CD8-positive, alpha-beta memory T cell (primary cell): ENCODE measurements around the gene KIFAP3. TPM values are rescaled to one million over a fixed set of nuclear protein-coding genes. Genes with fewer than 3 reads are reported as not detected.

Experiments used
- CTCF ChIA-PET: fragments of 350-600 bp; sonication (Branson Sonifier 250); formaldehyde crosslinking; loops from one replicate; lab custom pipeline; 2021; ENCODE audit warnings: antibody characterized with exemption; lab: Charles Lee
- POLR2A ChIA-PET: fragments of 350-600 bp; sonication (Branson Sonifier 250); formaldehyde crosslinking; loops from one replicate; lab custom pipeline; 2021; ENCODE audit warnings: antibody characterized with exemption; lab: Charles Lee
- DNase-seq, 5 donors: peaks; one replicate each; pipeline versions ENCODE4 v3.0.0 to v3.0.0-alpha.2; 2020 to 2022; ENCODE audit warnings: mixed read lengths in 1 of 5
- H3K27ac ChIP-seq: one replicate; pipeline ENCODE4 v1.7.0; 2013; ENCODE audit warnings: low read depth, mild to moderate bottlenecking, low read length, moderate library complexity
- H3K27me3 ChIP-seq: 2 replicates; pipeline ENCODE4 v1.7.0; 2013; ENCODE audit warnings: low read length, mild to moderate bottlenecking; ENCODE audit not compliant: insufficient read depth, poor library complexity, severe bottlenecking
- H3K36me3 ChIP-seq: 2 replicates; pipeline ENCODE4 v1.7.0; 2013; ENCODE audit warnings: mild to moderate bottlenecking, low read length, moderate library complexity; ENCODE audit not compliant: insufficient read depth
- H3K4me1 ChIP-seq: 2 replicates; pipeline ENCODE4 v1.7.0; 2013; ENCODE audit warnings: mild to moderate bottlenecking, low read length, moderate library complexity; ENCODE audit not compliant: insufficient read depth
- H3K4me3 ChIP-seq: 2 replicates; pipeline ENCODE4 v1.7.0; 2013; ENCODE audit warnings: mild to moderate bottlenecking, low read length
- H3K9me3 ChIP-seq: 2 replicates; pipeline ENCODE4 v1.7.0; 2013; ENCODE audit warnings: mild to moderate bottlenecking, low read length
- H3K27ac Mint-ChIP-seq, 8 donors: one replicate each; pipeline ENCODE4 v1.8.0; 2020 to 2021; ENCODE audit warnings: mixed read lengths in 8 of 8, mild to moderate bottlenecking in 6 of 8, inconsistent platforms in 3 of 8, moderate library complexity in 3 of 8
- H3K27me3 Mint-ChIP-seq, 2 donors: one replicate each; pipeline ENCODE4 v1.8.0; 2020 to 2021; ENCODE audit warnings: mixed read lengths in 2 of 2, mild to moderate bottlenecking in 1 of 2, moderate library complexity in 1 of 2
- H3K36me3 Mint-ChIP-seq, 3 donors: one replicate each; pipeline ENCODE4 v1.8.0; 2020 to 2021; ENCODE audit warnings: mixed read lengths in 3 of 3, inconsistent platforms in 1 of 3, mild to moderate bottlenecking in 1 of 3
- H3K4me1 Mint-ChIP-seq, 3 donors: one replicate each; pipeline ENCODE4 v1.8.0; 2020 to 2021; ENCODE audit warnings: mixed read lengths in 3 of 3, inconsistent platforms in 1 of 3, mild to moderate bottlenecking in 1 of 3
- H3K4me3 Mint-ChIP-seq, 7 donors: one replicate each; pipeline ENCODE4 v1.8.0; 2020 to 2021; ENCODE audit warnings: mixed read lengths in 7 of 7, mild to moderate bottlenecking in 6 of 7, moderate library complexity in 4 of 7, inconsistent platforms in 2 of 7
- H3K9me3 Mint-ChIP-seq, 5 donors: one replicate each; pipeline ENCODE4 v1.8.0; 2020 to 2022; ENCODE audit warnings: mixed read lengths in 5 of 5, mild to moderate bottlenecking in 3 of 5, moderate library complexity in 2 of 5, inconsistent platforms in 1 of 5
- polyA plus RNA-seq: library from polyadenylated mRNA; unstranded; fragments of 300-500 nt; fragmentation: Illumina TruSeq; gene quantifications from one replicate; pipeline ENCODE4 v1.2.3, GENCODE V29; 2021
- total RNA-seq, 2 experiments: library from RNA; stranded (reverse); gene quantifications; one replicate each; pipeline ENCODE4 v1.2.3, GENCODE V29; 2021

The KIFAP3 gene
- total and polyA plus RNA-seq, 3 experiments from 2014 or later = 17.4 to 23.8 (median 23.2) TPM

GRCh38 chr1:169891539-169891885, 183.0 kb downstream of the KIFAP3 start:
- Histone ChIP-seq H3K9me3 (no peaks in the 10 kb centered on the region), H3K36me3 (peaks cover 4% of the 10 kb centered on the region), H3K4me3 (peak overlapping the region; percentile 33), H3K27ac (no peak overlapping the region), H3K4me1 (peaks cover 32% of the 10 kb centered on the region), H3K27me3 (no peaks in the 10 kb centered on the region)
- H3K4me3 Mint-ChIP-seq = peak overlapping the region; percentile 61 to 91 (median 70)
- ChIA-PET CTCF (interaction anchor here (0.6 to 1.0 kb wide), 2 partner anchors 17 to 183 kb away, joined by 3 read pairs; partner anchors contain the start of gene KIFAP3), POLR2A (interaction anchor here (0.5 to 1.1 kb wide), 2 partner anchors 11 to 640 kb away, joined by 4 read pairs; no protein-coding TSS in a partner anchor)
- peaks cover 4% of the 10 kb centered on the region in 2 donors for H3K27me3 Mint-ChIP-seq
- H3K27ac Mint-ChIP-seq = peak overlapping the region; percentile 87 to 100 (median 92)
- DNase-seq = no peak
- H3K9me3 Mint-ChIP-seq = no peaks in the 10 kb centered on the region
- peaks cover 4 to 36% (median 5%) of the 10 kb centered on the region in 3 donors for H3K36me3 Mint-ChIP-seq
- peaks cover 52 to 66% (median 65%) of the 10 kb centered on the region in 3 donors for H3K4me1 Mint-ChIP-seq

GRCh38 chr1:169890761-169891538, 183.5 kb downstream of the KIFAP3 start:
- Histone ChIP-seq H3K4me3 (peak overlapping the region; percentile 33), H3K4me1 (peaks cover 32% of the 10 kb centered on the region), H3K27ac (peak overlapping the region; percentile 35), H3K9me3 (no peaks in the 10 kb centered on the region), H3K36me3 (peaks cover 7% of the 10 kb centered on the region), H3K27me3 (no peaks in the 10 kb centered on the region)
- CTCF ChIA-PET = interaction anchor here (0.6 to 1.0 kb wide), 2 partner anchors 18 to 183 kb away, joined by 3 read pairs; partner anchors contain the start of gene KIFAP3
- DNase-seq = peak; percentile 9 to 58 (median 40)
- Mint-ChIP-seq H3K4me1 (peaks cover 55 to 70% (median 70%) of the 10 kb centered on the region in 3 donors), H3K27me3 (no peaks in the 10 kb centered on the region), H3K4me3 (peak overlapping the region; percentile 61 to 91 (median 70)), H3K36me3 (peaks cover 4 to 41% (median 9%) of the 10 kb centered on the region in 3 donors), H3K9me3 (no peaks in the 10 kb centered on the region), H3K27ac (peak overlapping the region; percentile 87 to 100 (median 92))
- POLR2A ChIA-PET = interaction anchor here (0.5 to 1.1 kb wide), 2 partner anchors 12 to 640 kb away, joined by 4 read pairs; no protein-coding TSS in a partner anchor

- no peaks in the 10 kb centered on the region for H3K9me3 ChIP-seq
- H3K4me1 ChIP-seq = peaks cover 32% of the 10 kb centered on the region
- peaks cover 60 to 77% (median 76%) of the 10 kb centered on the region in 3 donors for H3K4me1 Mint-ChIP-seq
- CTCF ChIA-PET = no interaction called here
- H3K27ac Mint-ChIP-seq = peak overlapping the region; percentile 39 to 95 (median 88)
- H3K27ac ChIP-seq = no peak overlapping the region
- H3K27me3 ChIP-seq = no peaks in the 10 kb centered on the region
- POLR2A ChIA-PET = no interaction called here
- H3K36me3 Mint-ChIP-seq = peaks cover 4 to 51% (median 14%) of the 10 kb centered on the region in 3 donors
- peaks cover 15% of the 10 kb centered on the region for H3K36me3 ChIP-seq
- H3K9me3 Mint-ChIP-seq = no peaks in the 10 kb centered on the region
- peak overlapping the region in 1 of 7 donors; percentile 41 for H3K4me3 Mint-ChIP-seq
- H3K4me3 ChIP-seq = no peak overlapping the region
- H3K27me3 Mint-ChIP-seq = no peaks in the 10 kb centered on the region
- no peak for DNase-seq
Measured at GRCh38 chr1:169889871-169890270, 184.6 kb downstream of the KIFAP3 start.

DNA sequence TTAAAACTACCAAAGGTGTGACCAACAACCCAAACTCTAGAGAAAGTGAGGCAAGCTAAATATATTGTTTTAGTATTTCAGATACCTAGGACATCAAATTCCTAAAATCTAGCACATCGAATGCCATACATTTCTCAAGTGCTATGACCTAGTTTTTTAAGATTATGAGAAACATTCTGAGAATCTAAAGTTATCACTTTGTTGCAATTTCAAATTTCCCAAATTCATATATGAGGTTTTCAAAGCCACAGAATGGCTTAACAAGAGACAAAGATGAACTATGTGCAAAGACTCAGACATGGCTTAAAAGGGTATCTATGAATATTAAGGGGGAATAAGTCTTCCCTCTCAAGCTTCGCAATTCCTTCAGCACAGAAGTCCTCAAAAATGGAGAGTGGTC, 187.6 kb downstream of the KIFAP3 start:
- H3K36me3 Mint-ChIP-seq = peaks cover 4 to 57% (median 25%) of the 10 kb centered on the region in 3 donors
- Histone ChIP-seq H3K4me3 (no peak overlapping the region), H3K9me3 (no peaks in the 10 kb centered on the region), H3K27me3 (no peaks in the 10 kb centered on the region), H3K4me1 (peaks cover 17% of the 10 kb centered on the region), H3K27ac (no peak overlapping the region), H3K36me3 (peaks cover 15% of the 10 kb centered on the region)
- H3K4me1 Mint-ChIP-seq = peaks cover 50 to 67% (median 66%) of the 10 kb centered on the region in 3 donors
- no peak for DNase-seq
- H3K9me3 Mint-ChIP-seq = no peaks in the 10 kb centered on the region
- CTCF ChIA-PET = no interaction called here
- no peaks in the 10 kb centered on the region for H3K27me3 Mint-ChIP-seq
- POLR2A ChIA-PET = no interaction called here
- H3K4me3 Mint-ChIP-seq = no peak overlapping the region
- no peak overlapping the region for H3K27ac Mint-ChIP-seq

DNA sequence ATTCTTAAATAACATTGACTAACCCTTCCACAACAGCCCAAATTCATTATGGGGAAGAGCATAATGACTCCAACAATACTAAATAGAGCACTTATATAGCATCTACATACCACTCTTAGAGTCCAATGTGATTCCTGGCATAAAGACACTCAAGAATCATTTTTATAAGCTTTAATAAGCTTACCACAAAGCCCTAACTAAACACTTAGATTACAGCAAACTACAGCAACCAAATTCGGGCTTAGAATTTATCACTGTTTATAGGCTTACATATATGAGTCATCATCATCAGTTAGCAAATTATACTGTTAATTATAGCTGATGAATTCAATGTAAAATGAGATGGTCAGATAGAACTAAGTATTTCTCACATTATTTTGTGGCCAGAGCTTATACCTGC, 188.1 kb downstream of the KIFAP3 start:
- Mint-ChIP-seq H3K36me3 (peaks cover 4 to 61% (median 25%) of the 10 kb centered on the region in 3 donors), H3K27ac (peak overlapping the region in 3 of 8 donors; percentile 9 to 42 (median 26)), H3K9me3 (no peaks in the 10 kb centered on the region), H3K4me3 (no peak overlapping the region), H3K27me3 (no peaks in the 10 kb centered on the region), H3K4me1 (peaks cover 47 to 65% (median 61%) of the 10 kb centered on the region in 3 donors)
- H3K4me3 ChIP-seq = no peak overlapping the region
- H3K27ac ChIP-seq = no peak overlapping the region
- no peak for DNase-seq
- H3K36me3 ChIP-seq = peaks cover 15% of the 10 kb centered on the region
- H3K4me1 ChIP-seq = peaks cover 12% of the 10 kb centered on the region
- POLR2A ChIA-PET = no interaction called here
- CTCF ChIA-PET = interaction anchor here (1.0 kb wide), 1 partner anchor 1427 kb away, joined by 3 read pairs; no protein-coding TSS in a partner anchor
- H3K9me3 ChIP-seq = no peaks in the 10 kb centered on the region
- no peaks in the 10 kb centered on the region for H3K27me3 ChIP-seq

GRCh38 chr1:169885207-169885606, 189.3 kb downstream of the KIFAP3 start:
- H3K36me3 ChIP-seq = peaks cover 15% of the 10 kb centered on the region
- no peak overlapping the region for H3K4me3 Mint-ChIP-seq

GRCh38 chr1:169884634-169885033, 189.9 kb downstream of the KIFAP3 start:
- no peak overlapping the region for H3K4me3 ChIP-seq
- H3K27me3 ChIP-seq = no peaks in the 10 kb centered on the region
- DNase-seq = no peak
- ChIA-PET POLR2A (interaction anchor here (1.1 kb wide), 1 partner anchor 9 kb away, joined by 3 read pairs; the partner anchor contains the start of gene SCYL3), CTCF (interaction anchor here (1.2 kb wide), 1 partner anchor 9 kb away, joined by 3 read pairs; the partner anchor contains the start of gene SCYL3)
- no peaks in the 10 kb centered on the region for H3K9me3 ChIP-seq
- H3K4me1 ChIP-seq = no peaks in the 10 kb centered on the region
- no peak overlapping the region for H3K27ac ChIP-seq
- Mint-ChIP-seq H3K27ac (peak overlapping the region in 1 of 8 donors; percentile 21), H3K36me3 (peaks cover 4 to 68% (median 30%) of the 10 kb centered on the region in 3 donors), H3K9me3 (no peaks in the 10 kb centered on the region), H3K4me1 (peaks cover 43 to 58% (median 56%) of the 10 kb centered on the region in 3 donors), H3K4me3 (no peak overlapping the region), H3K27me3 (no peaks in the 10 kb centered on the region)
- H3K36me3 ChIP-seq = peaks cover 15% of the 10 kb centered on the region

More at GRCh38 chr1:169885207-169885606, 189.3 kb downstream of the KIFAP3 start:
- Histone ChIP-seq H3K27me3 (no peaks in the 10 kb centered on the region), H3K4me3 (no peak overlapping the region), H3K4me1 (peaks cover under 1% of the 10 kb centered on the region), H3K9me3 (no peaks in the 10 kb centered on the region), H3K27ac (no peak overlapping the region)
- ChIA-PET POLR2A (no interaction called here), CTCF (interaction anchor here (1.2 kb wide), 1 partner anchor 8 kb away, joined by 3 read pairs; the partner anchor contains the start of gene SCYL3)
- Mint-ChIP-seq H3K4me1 (peaks cover 42 to 58% (median 57%) of the 10 kb centered on the region in 3 donors), H3K9me3 (no peaks in the 10 kb centered on the region), H3K27me3 (no peaks in the 10 kb centered on the region), H3K27ac (no peak overlapping the region), H3K36me3 (peaks cover 4 to 66% (median 29%) of the 10 kb centered on the region in 3 donors)
- DNase-seq = no peak
